HG03064 (cell line): ENCODE measurements around the gene PIEZO1.
A peak's percentile ranks its signal among the peaks of the same experiment; 100 is the strongest.

Experiments used
- ATAC-seq: cut with Tn5 transposase; IDR thresholded peaks from one replicate; pipeline ENCODE4 v1.9.1; 2021; ENCODE audit warnings: low read depth; ENCODE audit not compliant: unreplicated experiment

PIEZO1 gene

DNA sequence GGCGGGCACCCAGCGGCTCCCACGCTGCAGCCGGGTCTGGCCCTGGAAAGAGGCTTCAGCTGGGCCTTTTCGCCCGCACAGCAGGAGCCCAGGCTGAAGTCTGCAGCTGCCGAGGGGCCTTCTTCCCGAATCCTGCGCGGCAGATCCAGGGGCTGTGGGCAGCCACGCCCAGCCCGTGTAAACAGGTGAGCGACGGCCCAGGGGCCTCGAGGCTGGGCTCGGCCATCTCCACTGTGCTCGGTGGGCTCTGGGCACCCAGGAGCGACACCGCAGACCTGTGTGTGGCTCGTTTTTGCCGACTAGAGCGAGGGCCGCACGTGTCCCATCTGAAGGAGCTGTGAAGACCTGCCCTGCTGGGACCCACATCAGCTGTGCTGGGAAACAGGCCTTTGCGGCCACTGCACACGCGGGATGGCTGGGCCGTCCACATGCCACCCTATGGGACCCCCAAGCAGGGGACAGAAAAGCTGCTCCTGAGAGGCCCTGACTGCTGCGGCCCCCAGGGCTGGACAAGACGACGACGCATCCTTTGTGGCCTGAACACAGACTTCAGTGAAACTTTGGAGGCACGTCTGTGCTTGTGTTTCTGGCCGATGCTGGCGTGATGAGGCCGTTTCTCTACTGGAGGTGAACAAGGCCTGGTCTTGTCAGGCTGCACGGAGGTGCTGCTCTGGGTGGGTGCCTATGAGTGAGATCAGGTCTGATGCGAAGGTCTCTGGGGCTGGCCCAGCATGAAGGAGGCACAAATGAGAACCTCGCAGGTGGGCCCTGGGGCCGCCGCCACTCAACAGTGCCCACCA, 31.9 kb upstream of the PIEZO1 start:
- ATAC-seq = no peak

DNA sequence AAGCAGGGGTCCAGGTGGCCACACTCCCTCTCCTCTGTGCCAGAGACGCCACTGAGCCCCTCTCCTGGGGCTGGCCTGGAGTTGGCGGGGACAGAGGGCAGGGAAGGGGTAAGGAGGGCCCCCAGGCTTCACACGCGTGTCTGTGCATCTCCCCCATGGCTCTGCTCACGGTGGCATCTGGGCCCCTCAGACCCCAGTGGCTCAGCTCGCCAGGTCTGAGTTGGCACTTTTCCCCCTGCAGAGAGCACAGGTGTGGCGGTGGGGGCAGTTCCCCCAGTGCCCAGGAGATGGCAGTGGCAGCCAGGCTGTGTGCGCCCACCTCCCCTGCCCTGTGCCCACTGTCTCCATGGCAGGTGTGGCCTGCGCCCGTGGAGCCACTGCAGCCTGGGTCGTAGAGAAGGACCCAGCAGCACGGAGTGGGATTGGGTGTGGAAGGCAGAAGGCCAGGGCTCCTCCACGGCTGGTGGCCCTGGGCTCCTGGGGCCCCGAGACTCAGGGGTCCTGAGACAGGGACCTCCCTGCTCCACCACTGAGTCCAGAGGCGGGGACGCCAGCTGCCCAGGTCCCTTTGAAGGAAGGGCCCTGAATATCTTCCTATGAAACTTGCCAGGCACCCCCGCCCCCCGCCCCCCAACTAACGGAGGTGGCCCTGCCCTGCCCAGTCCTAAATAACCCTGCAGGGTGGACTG, 31.0 kb upstream of the PIEZO1 start:
- ATAC-seq = no peak

DNA sequence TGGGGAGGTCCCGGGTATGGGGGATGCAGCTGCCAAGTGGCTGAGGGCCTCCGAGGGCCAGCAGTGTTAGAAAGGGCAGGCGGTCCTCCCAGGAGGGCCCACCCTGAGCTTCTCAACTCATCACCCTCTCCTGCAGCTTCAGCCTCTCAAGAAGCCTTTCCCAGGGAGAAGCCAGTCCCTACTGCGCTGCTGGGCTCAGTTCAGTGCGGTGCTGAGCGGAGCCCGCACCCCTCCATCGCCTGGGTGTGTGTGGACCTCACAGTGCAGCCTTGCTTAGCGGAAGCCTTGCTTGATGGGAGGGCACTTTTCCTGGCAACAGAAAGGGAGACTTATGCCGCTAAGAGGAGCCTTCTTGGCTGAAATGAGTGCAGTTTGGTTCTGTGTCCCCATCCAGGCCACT, 30.2 kb upstream of the PIEZO1 start:
- no peak for ATAC-seq

DNA sequence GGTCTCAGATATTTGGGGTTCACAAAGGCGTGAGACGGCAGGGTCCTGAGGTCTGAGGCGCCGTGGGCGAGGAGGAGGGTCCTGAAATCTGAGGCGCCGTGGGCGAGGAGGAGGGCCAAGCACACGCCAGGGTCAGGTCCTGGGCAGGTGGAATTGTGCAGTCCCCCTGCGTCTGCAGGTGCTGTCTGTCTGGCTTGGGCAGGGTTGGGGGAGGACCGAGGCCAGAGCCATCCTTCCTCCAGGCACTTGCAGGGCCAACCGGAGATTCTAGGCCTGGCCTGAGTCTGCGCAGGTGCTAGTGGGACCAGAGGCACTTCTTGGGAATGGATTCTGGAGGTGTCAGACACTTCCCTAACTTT, 29.1 kb upstream of the PIEZO1 start:
- no peak for ATAC-seq

DNA sequence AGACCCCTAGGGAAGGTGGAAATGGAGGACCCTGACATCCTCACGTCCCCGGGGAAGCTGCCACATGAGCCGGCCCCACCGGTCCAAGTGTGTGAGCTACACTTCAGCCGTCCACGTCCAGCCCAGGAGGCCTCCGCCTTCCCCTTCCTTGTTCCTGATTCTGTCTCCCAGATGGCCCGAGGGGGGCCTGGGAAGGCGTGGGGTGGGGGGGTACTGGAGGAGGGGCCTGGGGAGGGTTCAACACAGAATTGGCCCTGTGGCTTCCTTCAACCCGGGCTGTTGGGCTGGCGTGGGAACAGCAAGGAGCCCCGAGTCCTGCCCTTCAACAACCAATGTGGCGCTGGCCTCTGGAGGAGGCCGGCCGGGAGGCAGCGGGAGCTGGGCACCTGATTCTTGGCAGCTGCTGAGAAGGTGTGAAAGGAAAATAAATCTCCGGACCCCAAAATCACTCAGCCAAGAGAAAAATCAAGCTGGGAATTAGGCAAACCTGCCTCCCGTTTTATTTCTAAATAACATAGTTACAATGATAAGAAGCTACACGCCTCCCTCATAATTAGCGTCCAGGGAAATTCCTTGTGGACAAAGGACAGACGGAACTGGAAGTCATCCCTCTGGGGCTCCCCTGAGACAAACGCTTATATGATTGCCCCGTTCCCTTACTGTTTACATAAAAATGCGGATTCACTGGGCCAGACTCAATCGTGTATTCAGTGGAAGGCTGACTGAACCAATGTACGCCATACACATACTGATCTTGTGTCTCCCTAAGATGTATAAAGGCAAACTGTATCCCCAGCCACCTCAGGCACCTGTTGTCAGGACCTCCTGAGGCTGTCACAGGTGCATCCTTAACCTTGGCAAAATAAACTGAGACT, 28.5 kb upstream of the PIEZO1 start:
- no peak for ATAC-seq

DNA sequence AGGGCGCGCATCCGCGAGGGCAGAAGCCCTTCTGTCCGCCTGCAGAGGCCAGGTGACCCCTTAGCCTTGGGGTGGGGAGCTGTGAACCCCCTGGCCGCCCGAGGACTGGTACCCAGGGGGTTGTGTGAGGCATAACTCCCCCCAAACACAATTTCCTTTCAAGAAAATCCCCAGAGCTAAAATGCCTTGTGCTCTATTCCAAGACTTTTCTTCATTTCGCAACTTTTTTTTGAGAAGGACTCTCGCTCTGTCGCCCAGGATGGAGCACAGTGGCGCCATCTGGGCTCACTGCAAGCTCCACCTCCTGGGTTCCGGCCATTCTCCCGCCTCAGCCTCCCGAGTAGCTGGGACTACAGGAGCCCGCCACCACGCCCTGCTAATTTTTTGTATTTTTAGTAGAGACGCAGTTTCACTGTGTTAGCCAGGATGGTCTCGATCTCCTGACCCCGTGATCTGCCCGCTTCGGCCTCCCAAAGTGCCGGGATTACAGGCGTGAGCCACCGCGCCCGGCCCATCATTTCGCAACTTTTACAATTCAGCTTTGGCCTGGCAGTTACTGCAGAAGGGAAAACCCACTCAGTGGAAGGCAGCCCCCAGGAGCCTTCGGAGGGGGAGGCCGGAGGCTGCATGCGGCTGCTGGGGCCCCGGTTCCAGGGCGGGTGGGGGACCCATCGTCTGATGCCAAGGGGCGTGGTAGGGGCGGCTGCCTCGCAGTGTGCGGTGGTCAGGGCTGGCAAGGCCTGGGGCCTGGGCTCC, 27.7 kb upstream of the PIEZO1 start:
- no peak for ATAC-seq

DNA sequence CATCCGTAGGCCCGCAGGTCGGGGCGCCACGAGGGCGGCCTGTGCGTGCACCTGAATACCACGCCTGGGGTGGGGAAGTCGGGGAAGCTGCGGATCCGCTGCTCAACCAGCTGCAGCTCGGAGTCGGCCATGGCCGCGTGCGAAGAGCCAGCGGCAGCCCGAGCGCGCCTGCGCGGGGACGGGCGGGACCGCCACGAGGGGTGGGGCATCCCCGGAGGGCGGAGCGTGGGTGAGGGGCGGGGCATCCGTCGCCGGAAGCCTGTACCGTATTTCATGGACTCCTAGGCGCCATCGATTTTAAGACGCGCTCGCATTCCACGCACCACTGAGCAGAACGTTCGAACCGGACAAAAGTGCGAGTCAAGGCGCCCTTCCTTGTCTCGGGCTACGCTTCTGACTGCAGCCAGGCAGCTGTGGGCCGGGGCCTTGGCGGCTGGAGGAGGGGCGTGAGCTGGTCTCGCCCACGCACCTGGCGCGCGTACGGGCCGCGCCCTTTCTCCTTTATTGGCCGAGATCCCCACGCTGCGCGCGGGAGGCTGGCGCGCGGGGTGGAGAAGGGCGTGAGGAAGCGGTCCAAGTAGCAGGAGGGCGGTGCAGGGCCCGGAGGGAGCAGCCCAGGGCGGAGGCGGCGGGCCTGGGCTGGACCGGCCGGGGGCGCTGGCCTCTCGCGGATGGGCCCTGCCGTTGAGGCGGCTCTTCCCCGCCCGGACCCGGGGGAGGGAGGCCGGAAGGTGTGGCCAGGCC, 26.9 kb upstream of the PIEZO1 start, which contains the start of gene APRT:
Gene APRT, minus strand, starts transcription at position 160 of the 744 bp plus-strand sequence. Its CDS starts 29 bp downstream, at position 131.
- ATAC-seq = peak; percentile 49

DNA sequence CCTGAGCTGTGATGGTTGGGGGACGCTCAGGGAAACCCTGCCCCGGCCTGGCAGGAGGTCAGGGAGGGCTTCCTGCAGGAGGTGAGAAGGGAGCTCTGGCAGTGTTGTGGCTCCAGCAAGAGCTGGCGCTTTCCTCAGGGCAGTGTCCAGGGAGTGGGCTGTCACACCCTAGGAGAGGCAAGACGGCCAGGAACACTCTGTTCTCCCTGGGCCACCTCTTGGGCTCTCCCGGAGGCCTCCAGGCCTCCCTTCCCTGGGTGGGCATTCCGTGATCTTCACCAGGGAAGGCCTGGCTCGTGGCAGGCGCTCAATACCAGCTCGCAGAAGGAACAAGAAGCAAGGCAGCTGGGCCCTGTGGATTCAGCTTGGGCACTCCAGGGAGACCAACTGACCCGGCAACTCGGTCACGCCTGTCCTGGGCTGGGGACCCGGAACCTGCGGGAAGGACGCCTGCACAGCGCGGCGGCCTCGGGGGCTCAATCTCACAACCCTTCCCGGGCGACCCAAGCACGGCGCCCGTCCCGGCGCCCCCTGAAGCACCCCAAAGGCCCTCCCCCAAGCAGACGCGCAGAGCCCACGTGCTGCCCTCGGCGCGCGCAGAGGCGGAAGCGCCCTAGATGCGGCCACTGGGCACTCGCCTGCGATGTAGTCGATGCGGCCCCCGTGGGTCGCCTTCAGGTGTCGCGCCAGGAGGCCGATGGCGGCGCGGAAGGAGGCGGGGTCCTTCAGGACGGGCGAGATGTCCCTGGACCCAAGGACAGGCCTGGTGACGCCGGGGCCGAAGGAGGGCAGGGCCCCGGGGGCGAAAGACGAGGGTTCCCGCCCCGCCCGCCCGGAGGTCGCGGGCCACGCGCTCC, 26.1 kb upstream of the PIEZO1 start:
- ATAC-seq = peak; percentile 49

DNA sequence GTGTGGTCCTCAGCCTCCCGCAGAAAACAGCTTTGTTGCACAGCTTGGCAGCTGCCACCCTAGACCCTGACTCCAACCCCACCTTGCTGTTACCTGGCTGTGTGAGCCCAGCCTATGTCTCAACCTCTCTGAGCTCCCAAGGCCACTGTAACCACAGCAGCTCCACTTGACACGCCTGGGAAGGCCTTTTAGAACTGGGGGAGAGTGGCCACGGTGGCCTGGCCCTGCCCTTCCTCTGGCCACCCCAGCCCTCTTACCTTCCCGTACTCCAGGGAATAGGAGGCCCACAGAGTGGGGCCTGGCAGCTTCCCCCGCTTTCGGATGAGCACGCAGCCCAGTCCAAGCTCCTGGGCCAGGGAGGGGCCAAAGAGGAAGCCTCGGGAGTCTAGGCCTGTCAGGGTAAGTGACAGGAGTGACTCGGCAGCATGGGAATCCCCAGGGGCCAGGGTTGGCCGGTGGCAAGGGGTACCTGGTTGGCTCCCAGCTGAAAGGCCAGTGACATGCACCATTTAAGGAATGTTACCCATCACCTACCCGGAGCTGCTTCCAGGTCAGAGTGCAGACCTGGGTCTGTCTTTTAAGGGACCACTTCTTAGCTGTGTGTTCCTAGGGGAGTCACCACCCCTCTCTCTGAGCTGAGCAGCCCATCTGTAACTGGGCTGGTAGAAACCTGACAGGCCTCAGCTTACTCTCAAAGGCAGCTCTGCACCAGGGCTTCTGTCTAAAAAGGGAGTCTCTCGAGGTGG, 25.3 kb upstream of the PIEZO1 start:
- ATAC-seq = no peak

DNA sequence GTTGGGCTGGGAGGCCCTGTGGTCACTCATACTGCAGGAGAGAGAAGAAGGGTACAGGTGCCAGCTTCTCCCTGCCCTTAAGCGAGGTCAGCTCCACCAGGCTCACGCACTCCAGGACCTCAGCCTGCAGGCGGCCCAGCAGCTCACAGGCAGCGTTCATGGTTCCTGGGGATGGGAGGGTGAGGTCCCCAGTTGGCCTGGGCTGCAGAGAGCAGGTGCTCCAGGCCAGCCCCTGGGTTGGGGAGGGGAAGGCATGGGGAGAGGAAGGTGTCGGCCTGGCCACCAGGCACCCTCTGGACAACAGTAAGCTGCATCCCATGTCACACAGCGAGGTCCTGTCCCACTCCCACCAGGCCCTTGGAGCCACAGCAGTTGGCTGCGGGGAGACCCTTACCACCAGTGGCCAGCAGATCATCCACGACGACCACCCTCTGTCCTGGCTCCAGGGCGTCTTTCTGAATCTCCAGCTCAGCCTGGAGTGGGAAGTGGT, 24.7 kb upstream of the PIEZO1 start:
- ATAC-seq = no peak

DNA sequence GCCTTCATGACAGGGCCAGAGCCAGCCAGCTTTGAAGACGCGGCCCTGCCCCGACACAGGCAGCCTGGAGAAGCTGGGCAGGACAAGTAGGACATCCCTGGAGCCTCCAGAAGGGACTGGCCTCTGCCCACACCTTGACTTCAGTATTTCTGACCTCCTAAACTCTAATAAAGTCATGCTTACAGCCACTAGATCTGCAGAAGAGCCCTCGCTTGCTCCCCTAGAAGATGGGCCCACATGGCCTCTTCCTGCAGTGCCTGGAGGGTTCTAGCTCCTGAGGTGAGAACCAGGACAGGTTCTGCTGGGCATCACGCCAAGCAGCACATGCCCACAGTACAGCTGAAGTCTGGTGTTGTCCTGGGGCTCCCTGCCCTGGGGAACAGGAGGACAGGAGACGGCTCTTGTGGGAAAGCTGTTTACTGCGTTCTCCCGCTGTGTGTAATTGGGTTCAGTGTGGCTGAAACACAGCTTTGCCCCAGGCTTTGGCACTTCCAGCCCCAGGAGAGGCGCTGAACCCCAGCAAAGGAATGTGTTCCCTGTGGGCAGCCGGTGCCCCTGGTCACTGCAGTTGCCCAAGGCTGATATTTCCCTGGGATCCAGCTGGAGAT, 24.2 kb upstream of the PIEZO1 start:
- ATAC-seq = no peak

DNA sequence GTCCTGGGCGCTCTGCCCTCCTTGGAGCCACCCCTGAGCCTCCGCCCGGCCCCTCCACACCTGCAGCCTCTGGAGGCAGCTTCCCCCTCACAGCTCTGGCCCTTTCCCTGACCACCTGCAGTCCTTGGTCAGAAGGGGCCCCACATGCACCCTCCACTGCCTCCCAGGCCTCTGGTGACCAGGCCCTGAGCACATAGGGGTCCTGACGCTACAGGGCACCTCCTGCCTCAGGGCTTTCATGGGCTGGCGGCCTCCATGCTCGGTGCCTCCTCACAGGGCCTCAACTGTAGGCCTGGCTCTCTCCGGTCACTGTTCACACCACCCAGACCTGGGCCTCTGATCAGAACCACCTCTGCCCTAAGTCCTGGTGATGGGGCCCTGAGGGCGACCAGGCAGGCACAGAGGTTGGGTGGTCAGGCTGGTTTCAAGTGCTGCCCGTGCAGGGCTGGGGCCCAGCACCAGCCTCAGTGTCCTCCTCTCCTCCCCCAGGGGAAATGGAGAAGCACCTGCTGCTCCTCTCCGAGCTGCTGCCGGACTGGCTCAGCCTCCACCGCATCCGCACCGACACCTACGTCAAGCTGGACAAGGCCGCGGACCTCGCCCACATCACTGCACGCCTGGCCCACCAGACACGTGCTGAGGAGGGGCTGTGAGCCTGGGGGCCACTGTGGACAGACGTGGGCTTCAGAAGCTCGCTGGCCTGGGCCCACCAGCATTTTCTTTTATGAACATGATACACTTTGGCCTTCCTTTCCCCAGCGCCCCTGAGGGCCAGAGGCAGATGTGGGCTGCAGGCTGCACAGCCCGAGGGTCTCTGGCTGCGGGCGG, 22.8 kb upstream of the PIEZO1 start:
- ATAC-seq = no peak

DNA sequence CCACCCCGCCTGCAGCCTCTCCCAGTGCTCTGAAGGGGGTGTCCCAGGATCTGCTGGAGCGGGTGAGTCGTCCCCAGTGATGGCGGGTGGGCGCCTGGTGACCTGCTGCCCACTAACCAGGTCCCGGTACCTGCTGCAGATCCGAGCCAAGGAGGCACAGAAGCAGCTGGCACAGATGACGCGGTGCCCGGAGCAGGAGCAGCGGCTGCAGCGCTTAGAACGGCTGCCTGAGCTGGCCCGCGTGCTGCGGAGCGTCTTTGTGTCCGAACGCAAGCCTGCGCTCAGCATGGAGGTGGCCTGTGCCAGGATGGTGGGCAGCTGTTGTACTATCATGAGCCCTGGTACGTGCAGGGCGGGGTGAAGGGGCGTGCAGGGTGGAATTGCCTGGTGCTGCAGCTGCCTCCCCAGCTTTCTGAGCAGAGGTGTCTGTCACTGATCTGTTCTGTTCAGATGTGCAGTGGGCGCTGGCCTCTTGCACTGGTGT, 22.2 kb upstream of the PIEZO1 start:
- no peak for ATAC-seq

DNA sequence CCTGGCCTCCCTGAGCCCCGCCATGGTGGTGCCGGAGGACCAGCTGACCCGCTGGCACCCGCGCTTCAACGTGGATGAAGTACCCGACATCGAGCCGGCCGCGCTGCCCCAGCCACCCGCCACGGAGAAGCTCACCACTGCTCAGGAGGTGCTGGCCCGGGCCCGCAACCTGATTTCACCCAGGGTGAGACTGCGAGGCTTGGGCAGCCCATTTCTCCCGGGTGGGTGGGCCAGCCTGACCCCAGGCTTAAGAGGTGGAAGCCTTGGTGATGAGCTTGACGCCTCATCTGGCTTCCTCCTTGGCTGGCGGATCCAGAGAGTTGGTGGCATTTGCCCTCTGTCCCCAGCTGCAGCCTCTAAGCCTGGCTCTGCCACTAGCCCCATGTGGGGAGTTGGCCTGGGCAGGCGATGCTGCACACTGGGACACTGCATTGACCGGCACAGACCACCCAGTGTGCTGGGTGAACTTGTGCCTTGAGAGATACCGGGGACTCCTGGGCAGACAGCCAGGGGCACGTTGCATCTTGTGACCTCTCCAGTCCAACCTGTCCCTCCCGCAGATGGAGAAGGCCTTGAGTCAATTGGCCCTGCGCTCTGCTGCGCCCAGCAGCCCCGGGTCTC, 21.6 kb upstream of the PIEZO1 start:
- ATAC-seq = no peak

DNA sequence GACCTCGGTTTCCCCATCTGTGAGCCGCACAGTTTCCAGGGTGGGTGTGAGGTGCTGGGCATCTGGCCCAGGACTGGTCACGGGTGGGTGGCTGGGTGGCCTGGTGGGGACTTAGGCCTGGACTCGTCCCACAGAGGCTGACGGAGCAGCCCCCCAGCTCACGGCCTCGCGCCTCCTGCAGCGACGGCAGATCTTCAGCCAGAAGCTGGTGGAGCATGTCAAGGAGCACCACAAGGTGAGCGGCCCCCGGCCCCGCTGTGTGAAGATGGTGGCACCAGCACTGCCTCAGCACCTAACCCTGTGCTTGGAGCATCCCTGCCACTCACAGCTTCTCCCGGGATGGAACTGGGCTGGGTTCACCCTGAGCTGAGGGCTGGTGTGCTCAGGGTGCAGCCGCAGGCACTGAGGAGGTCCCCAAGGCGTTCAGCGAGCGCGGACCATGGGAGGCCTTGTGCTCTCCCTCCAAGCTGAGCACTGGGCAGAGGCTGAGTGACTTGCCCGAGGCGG, 20.9 kb upstream of the PIEZO1 start:
- ATAC-seq = no peak

DNA sequence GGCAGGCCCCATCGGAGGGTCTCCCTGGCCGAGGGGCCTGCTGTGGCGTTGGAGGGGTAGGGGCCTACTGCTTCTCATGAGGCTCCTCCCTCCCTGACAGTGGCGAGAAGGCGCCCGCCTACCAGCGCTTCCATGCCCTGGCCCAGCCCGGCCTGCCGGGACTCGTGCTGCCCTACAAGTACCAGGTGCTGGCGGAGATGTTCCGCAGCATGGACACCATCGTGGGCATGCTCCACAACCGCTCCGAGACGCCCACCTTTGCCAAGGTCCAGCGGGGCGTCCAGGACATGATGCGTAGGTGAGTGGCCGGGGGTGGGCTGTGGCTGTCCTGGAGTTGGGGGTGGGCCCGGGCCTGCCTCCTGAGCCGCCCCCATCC, 20.3 kb upstream of the PIEZO1 start:
- ATAC-seq = no peak
